IgD-negative memory B cell (primary cell): ENCODE data around the gene CCDC93. TPM values are rescaled to one million over a fixed set of nuclear protein-coding genes. Genes with fewer than 3 reads are reported as not detected.

ENCODE experiments used
- H3K27ac Mint-ChIP-seq, 3 donors: one replicate each; pipeline ENCODE4 v1.8.0; 2020 to 2022; ENCODE audit warnings: mild to moderate bottlenecking in 3 of 3, mixed read lengths in 3 of 3, moderate library complexity in 1 of 3
- H3K27me3 Mint-ChIP-seq: one replicate; pipeline ENCODE4 v1.8.0; 2021; ENCODE audit warnings: mixed read lengths
- H3K36me3 Mint-ChIP-seq: one replicate; pipeline ENCODE4 v1.8.0; 2020; ENCODE audit warnings: mild to moderate bottlenecking, mixed read lengths
- H3K4me1 Mint-ChIP-seq, 3 donors: one replicate each; pipeline ENCODE4 v1.8.0; 2020 to 2022; ENCODE audit warnings: mixed read lengths in 3 of 3, mild to moderate bottlenecking in 1 of 3
- H3K4me3 Mint-ChIP-seq, 4 donors: one replicate each; pipeline ENCODE4 v1.8.0; 2020 to 2022; ENCODE audit warnings: mild to moderate bottlenecking in 4 of 4, mixed read lengths in 4 of 4, moderate library complexity in 3 of 4
- H3K9me3 Mint-ChIP-seq, 3 donors: one replicate each; pipeline ENCODE4 v1.8.0; 2020 to 2021; ENCODE audit warnings: mixed read lengths in 3 of 3, mild to moderate bottlenecking in 1 of 3
- polyA plus RNA-seq: library from polyadenylated mRNA; unstranded; fragments of 300-500 nt; fragmentation: Illumina TruSeq; gene quantifications from one replicate; pipeline ENCODE4 v1.2.3, GENCODE V29; 2021

Gene CCDC93
- polyA plus RNA-seq, 1 donor from 2014 or later: 11.7 TPM

GRCh38 chr2:117888897-117889296 is 125.0 kb downstream of the CCDC93 start:
- Mint-ChIP-seq H3K9me3 (peaks cover 0 to 14% (median 3%) of the 10 kb centered on the region in 3 donors), H3K27me3 (peaks cover 7% of the 10 kb centered on the region), H3K4me3 (no peak overlapping the region), H3K27ac (no peak overlapping the region), H3K36me3 (peaks cover 5% of the 10 kb centered on the region), H3K4me1 (no peaks in the 10 kb centered on the region)

- no peak overlapping the region for H3K4me3 Mint-ChIP-seq
- peak overlapping the region in 1 of 3 donors; percentile 7 for H3K27ac Mint-ChIP-seq
- no peaks in the 10 kb centered on the region for H3K4me1 Mint-ChIP-seq
- H3K27me3 Mint-ChIP-seq: peaks cover 12% of the 10 kb centered on the region
- H3K36me3 Mint-ChIP-seq: peaks cover 5% of the 10 kb centered on the region
- peaks cover 0 to 14% (median 5%) of the 10 kb centered on the region in 3 donors for H3K9me3 Mint-ChIP-seq
Measured at GRCh38 chr2:117885308-117885707, 128.6 kb downstream of the CCDC93 start.

- Mint-ChIP-seq H3K4me3 (no peak overlapping the region), H3K27me3 (peaks cover 15% of the 10 kb centered on the region), H3K4me1 (no peaks in the 10 kb centered on the region), H3K9me3 (peaks cover 0 to 9% (median 7%) of the 10 kb centered on the region in 3 donors), H3K27ac (no peak overlapping the region), H3K36me3 (peaks cover 3% of the 10 kb centered on the region)
Measured at GRCh38 chr2:117879003-117879402, 134.9 kb downstream of the CCDC93 start.

- H3K4me1 Mint-ChIP-seq: no peaks in the 10 kb centered on the region
- H3K27ac Mint-ChIP-seq: no peak overlapping the region
- no peak overlapping the region for H3K4me3 Mint-ChIP-seq
- peaks cover 0 to 2% (median 0%) of the 10 kb centered on the region in 3 donors for H3K9me3 Mint-ChIP-seq
- H3K36me3 Mint-ChIP-seq: peaks cover 3% of the 10 kb centered on the region
- H3K27me3 Mint-ChIP-seq: peaks cover 11% of the 10 kb centered on the region
Measured at GRCh38 chr2:117875786-117876185, 138.1 kb downstream of the CCDC93 start.

Other genes with a start within 250 kb of the CCDC93 start
- 44.3 TPM for gene DDX18, start 199.4 kb downstream of the CCDC93 start, polyA plus RNA-seq
- gene INSIG2, start 74.4 kb upstream of the CCDC93 start, polyA plus RNA-seq: 17.0 TPM